IMR-90 (cell line): ENCODE data around the gene RTN4IP1. TPM values are rescaled to one million over a fixed set of nuclear protein-coding genes. Genes with fewer than 3 reads are reported as not detected.

ENCODE experiments used
- ATAC-seq: fragments of 200-7000 bp; cut with Tn5 transposase; 2 replicates; pipeline ENCODE4 v1.9.1; 2020; ENCODE audit warnings: low read depth, mild to moderate bottlenecking, moderate library complexity
- BruUV-seq: library from RNA; stranded (reverse); fragments of 400-500 nt; replicated peaks from 2 replicates; lab custom pipeline; 2021; lab: Mats Ljungman, UMichigan
- CTCF ChIA-PET: fragments of 300-600 bp; formaldehyde crosslinking; extraction: SDS; loops from one replicate; lab custom pipeline; 2021; ENCODE audit warnings: antibody characterized with exemption; lab: Yijun Ruan, JAX
- POLR2A ChIA-PET: fragments of 300-600 bp; sonication (Branson Sonifier 250); formaldehyde crosslinking; loops from one replicate; lab custom pipeline; 2022; ENCODE audit warnings: antibody characterized with exemption; ENCODE audit not compliant: unreplicated experiment; lab: Charles Lee
- DNase-seq: peaks from one replicate; pipeline ENCODE4 v3.0.0; 2013
- H2AFZ ChIP-seq: replicated peaks from 2 replicates; pipeline ENCODE3; 2013; ENCODE audit warnings: low read length, mild to moderate bottlenecking; ENCODE audit not compliant: poor library complexity
- H2AK5ac ChIP-seq: 2 replicates; pipeline ENCODE4 v1.6.1; 2013; ENCODE audit warnings: low read depth, low read length, inconsistent platforms
- H2AK9ac ChIP-seq: replicated peaks from 2 replicates; pipeline ENCODE3; 2013; ENCODE audit warnings: mild to moderate bottlenecking, low read depth, low read length, moderate library complexity; ENCODE audit not compliant: poor library complexity
- H2BK120ac ChIP-seq: 2 replicates; pipeline ENCODE4 v1.6.1; 2013; ENCODE audit warnings: low read depth, low read length, inconsistent platforms
- H2BK15ac ChIP-seq: 3 replicates; pipeline ENCODE4 v1.6.1; 2013; ENCODE audit warnings: low read depth, low read length, inconsistent platforms
- H2BK20ac ChIP-seq: 2 replicates; pipeline ENCODE4 v1.6.1; 2013; ENCODE audit warnings: low read depth, mild to moderate bottlenecking, inconsistent platforms, low read length, moderate library complexity
- H2BK5ac ChIP-seq: 2 replicates; pipeline ENCODE4 v1.6.1; 2013; ENCODE audit warnings: mild to moderate bottlenecking, low read depth, low read length, inconsistent platforms; ENCODE audit not compliant: poor library complexity, severe bottlenecking
- H3K14ac ChIP-seq: replicated peaks from 2 replicates; pipeline ENCODE4 v1.6.1; 2013; ENCODE audit warnings: low read depth, low read length, inconsistent platforms
- H3K18ac ChIP-seq: 2 replicates; pipeline ENCODE4 v1.6.1; 2013; ENCODE audit warnings: low read depth, low read length, control low read depth
- H3K23ac ChIP-seq: 2 replicates; pipeline ENCODE4 v1.6.1; 2013; ENCODE audit warnings: low read depth, low read length, inconsistent platforms
- H3K27ac ChIP-seq: 2 replicates; pipeline ENCODE4 v1.5.1; 2013; ENCODE audit warnings: mild to moderate bottlenecking, control low read depth, low read length; ENCODE audit not compliant: insufficient read depth
- H3K27me3 ChIP-seq: 2 replicates; pipeline ENCODE4 v1.6.1; 2013; ENCODE audit warnings: low read length; ENCODE audit not compliant: control insufficient read depth, insufficient read depth
- H3K36me3 ChIP-seq: 2 replicates; pipeline ENCODE4 v1.6.1; 2013; ENCODE audit warnings: low read length, mixed read lengths; ENCODE audit not compliant: control insufficient read depth, insufficient read depth
- H3K4ac ChIP-seq: 2 replicates; pipeline ENCODE4 v1.6.1; 2013; ENCODE audit warnings: low read depth, low read length, inconsistent platforms
- H3K4me1 ChIP-seq: 2 replicates; pipeline ENCODE4 v1.6.1; 2013; ENCODE audit warnings: low read length, mixed read lengths; ENCODE audit not compliant: control insufficient read depth, insufficient read depth
- H3K4me2 ChIP-seq: 2 replicates; pipeline ENCODE4 v1.6.1; 2013; ENCODE audit warnings: low read depth, mild to moderate bottlenecking, control low read depth, low read length, moderate library complexity
- H3K4me3 ChIP-seq: 2 replicates; pipeline ENCODE4 v1.5.1; 2013; ENCODE audit warnings: low read depth, mild to moderate bottlenecking, control low read depth, low read length, moderate library complexity; ENCODE audit not compliant: insufficient read depth
- H3K56ac ChIP-seq: 2 replicates; pipeline ENCODE4 v1.6.1; 2013; ENCODE audit warnings: low read length, inconsistent platforms; ENCODE audit not compliant: insufficient read depth; ENCODE audit errors: extremely low read depth
- H3K79me1 ChIP-seq, 2 experiments: 2 replicates each; pipeline ENCODE4 v1.6.1; 2013; ENCODE audit warnings: low read length in 2 of 2, inconsistent platforms in 1 of 2, low read depth in 1 of 2
- H3K9ac ChIP-seq: 2 replicates; pipeline ENCODE4 v1.6.1; 2013; ENCODE audit warnings: low read depth, low read length, control low read depth
- H3K9me1 ChIP-seq: 2 replicates; pipeline ENCODE4 v1.6.1; 2013; ENCODE audit warnings: low read length, inconsistent platforms; ENCODE audit not compliant: insufficient read depth
- H3K9me3 ChIP-seq: 2 replicates; pipeline ENCODE4 v1.6.1; 2013; ENCODE audit warnings: low read length; ENCODE audit not compliant: control insufficient read depth, insufficient read depth
- H4K20me1 ChIP-seq: 2 replicates; pipeline ENCODE4 v1.6.1; 2013; ENCODE audit warnings: low read length, inconsistent platforms; ENCODE audit not compliant: insufficient read depth
- H4K5ac ChIP-seq: 2 replicates; pipeline ENCODE4 v1.6.1; 2013; ENCODE audit warnings: mild to moderate bottlenecking, low read depth, low read length, control low read depth
- H4K8ac ChIP-seq, 2 experiments: 2 replicates each; pipeline ENCODE4 v1.6.1; 2013; ENCODE audit warnings: low read depth in 2 of 2, low read length in 2 of 2, control low read depth in 1 of 2, inconsistent platforms in 1 of 2
- H4K91ac ChIP-seq: 2 replicates; pipeline ENCODE4 v1.6.1; 2013; ENCODE audit warnings: low read depth, low read length, inconsistent platforms; ENCODE audit not compliant: insufficient read depth
- FOS ChIP-seq: fragments of 150-350 bp; IDR thresholded peaks from 2 replicates; pipeline ENCODE4 v1.6.1; 2016; ENCODE audit warnings: low read depth, low read length
- MAZ ChIP-seq: IDR thresholded peaks from 2 replicates; pipeline ENCODE4 v1.6.1; 2012; ENCODE audit warnings: low read depth, mild to moderate bottlenecking, low read length, improper control_type of control experiment, moderate library complexity, borderline replicate concordance
- MXI1 ChIP-seq: IDR thresholded peaks from 2 replicates; pipeline ENCODE4 v1.6.1; 2012; ENCODE audit warnings: low read depth, mild to moderate bottlenecking, low read length, moderate library complexity, borderline replicate concordance
- RAD21 ChIP-seq: IDR thresholded peaks from 2 replicates; pipeline ENCODE4 v1.6.1; 2012; ENCODE audit warnings: low read length, improper control_type of control experiment
- SMC3 ChIP-seq: fragments of 150-350 bp; IDR thresholded peaks from 2 replicates; pipeline ENCODE4 v1.6.1; 2016; ENCODE audit warnings: low read depth, mild to moderate bottlenecking, antibody characterized with exemption, low read length, moderate library complexity
- USF2 ChIP-seq: fragments of 150-350 bp; IDR thresholded peaks from 2 replicates; pipeline ENCODE4 v1.6.1; 2017; ENCODE audit warnings: mild to moderate bottlenecking, antibody characterized with exemption, low read length, low read depth
- WGBS, 2 experiments: methylation state at CpG; one replicate each; pipeline versions ENCODE4 v1.1.5 to v1.1.7; 2013; ENCODE audit warnings: missing lambda C conversion rate in 2 of 2; ENCODE audit not compliant: insufficient read length in 1 of 2; ENCODE audit errors: extremely low coverage in 2 of 2; 5-methylcytosine and 5-hydroxymethylcytosine counted together
- dilution Hi-C: fragments of 300-500 bp; cut with HindIII; formaldehyde crosslinking; loops from one replicate; pipeline ENCODE4 v1.14.3; 2018; ENCODE audit warnings: low sequenced_read_pairs; ENCODE audit not compliant: unreplicated experiment
- in situ Hi-C: fragments of 300-500 bp; cut with MboI; formaldehyde crosslinking; loops from 3 replicates; pipeline ENCODE4 v1.14.3; 2019; ENCODE audit warnings: low sequenced_read_pairs, inconsistent platforms, mixed read lengths
- intact Hi-C: fragments of 100-400 bp; cut with micrococcal nuclease; formaldehyde crosslinking; loops from 2 replicates; pipeline ENCODE4 v1.10.0; 2022
- polyA plus RNA-seq, 3 experiments: library from polyadenylated mRNA; depleted of rRNA; stranded (reverse); fragments of >200 nt; gene quantifications; 2 replicates each; pipeline ENCODE4 v1.2.3, GENCODE V29; 2012; ENCODE audit warnings: low replicate concordance in 1 of 3
- total RNA-seq: library from RNA; depleted of rRNA; stranded (reverse); fragments of >200 nt; gene quantifications from 2 replicates; pipeline ENCODE4 v1.2.3, GENCODE V29; 2012

RTN4IP1 gene
- total and polyA plus RNA-seq, 2 of the 4 experiments (the other 2 are of a cell fraction), result 5.7 to 9.9 TPM

- Histone ChIP-seq H2BK20ac (no peak overlapping the region), H3K9me3 (no peaks in the 10 kb centered on the region), H3K4me2 (no peak overlapping the region), H3K36me3 (peaks cover 5% of the 10 kb centered on the region; the same call in 1 of the 2 replicates), H3K27me3 (no peaks in the 10 kb centered on the region), H2BK15ac (no peak overlapping the region), H2AFZ (no peak overlapping the region), H3K4ac (no peak overlapping the region), H3K9ac (no peak overlapping the region), H2BK5ac (no peak overlapping the region), H2AK9ac (no peak overlapping the region), H4K91ac (no peak overlapping the region), H2BK120ac (no peak overlapping the region), H3K27ac (no peak overlapping the region), H3K9me1 (no peaks in the 10 kb centered on the region), H3K4me1 (peaks cover 3% of the 10 kb centered on the region; the same call in 1 of the 2 replicates), H2AK5ac (no peak overlapping the region), H3K56ac (no peak overlapping the region), H3K4me3 (no peak overlapping the region), H4K20me1 (no peaks in the 10 kb centered on the region; the same call in 1 of the 2 replicates), H4K5ac (no peak overlapping the region), H3K23ac (no peak overlapping the region), H3K18ac (no peak overlapping the region), H3K14ac (no peak overlapping the region), H3K79me1 (peaks cover 6 to 8% of the 10 kb centered on the region in 2 experiments; a peak in 3 of 4 replicates), H4K8ac (no peak overlapping the region)
- POLR2A ChIA-PET, result no interaction called here
- ATAC-seq (no peak), DNase-seq (no peak)
- WGBS, 2 experiments, result no CpG with 5 or more reads among the region's 4 CpGs
- dilution Hi-C loops, result no loop called here
- intact Hi-C loops, result no loop called here
- BruUV-seq, result no TSS peak
- in situ Hi-C loops, result no loop called here
- TF ChIP-seq MAZ, result no peak
- no peak for TF ChIP-seq USF2
- no peak for TF ChIP-seq FOS
- TF ChIP-seq SMC3, result no peak
- TF ChIP-seq MXI1, result no peak
- no peak for TF ChIP-seq RAD21
- CTCF ChIA-PET, result no interaction called here
Observed at GRCh38 chr6:106642476-106642875, 13.2 kb upstream of the RTN4IP1 start.
